Neural cell (in vitro differentiated cells): ENCODE results near the gene RTN4R. TPM values are rescaled to one million over a fixed set of nuclear protein-coding genes. Genes with fewer than 3 reads are reported as not detected.

Source experiments
- H2AFZ ChIP-seq: fragments of 200-600, 300-800 bp; sonication (generic), shearing (Covaris generic); 2 replicates; pipeline ENCODE4 v1.6.0; 2014; ENCODE audit warnings: low read depth, mild to moderate bottlenecking, antibody characterized with exemption, low read length, moderate library complexity
- H3F3A ChIP-seq: fragments of 200-600 bp; shearing (Covaris generic); 2 replicates; pipeline ENCODE4 v1.6.1; 2016; ENCODE audit warnings: mild to moderate bottlenecking, moderate library complexity, mixed read lengths, antibody characterized with exemption, low read length; ENCODE audit not compliant: insufficient read depth, poor library complexity, severe bottlenecking
- H3K27ac ChIP-seq: fragments of 200-600, 300-800 bp; sonication (generic), shearing (Covaris generic); 2 replicates; pipeline ENCODE4 v1.5.1; 2014; ENCODE audit warnings: mild to moderate bottlenecking, low read length, moderate library complexity
- H3K27me3 ChIP-seq: fragments of 300-800, 200-600 bp; sonication (generic), shearing (Covaris generic); 2 replicates; pipeline ENCODE4 v1.6.0; 2014; ENCODE audit warnings: mild to moderate bottlenecking, low read depth, low read length, moderate library complexity; ENCODE audit not compliant: insufficient read depth
- H3K36me3 ChIP-seq: fragments of 300-800, 200-600 bp; sonication (generic), shearing (Covaris generic); 2 replicates; pipeline ENCODE4 v1.5.1; 2014; ENCODE audit warnings: mild to moderate bottlenecking, antibody characterized with exemption, low read length, moderate library complexity; ENCODE audit not compliant: insufficient read depth
- H3K4me2 ChIP-seq: fragments of 300-800, 200-600 bp; sonication (generic), shearing (Covaris generic); 2 replicates; pipeline ENCODE4 v1.6.0; 2014; ENCODE audit warnings: mild to moderate bottlenecking, low read length
- H3K4me3 ChIP-seq: fragments of 300-800, 200-600 bp; sonication (generic), shearing (Covaris generic); 2 replicates; pipeline ENCODE4 v1.5.1; 2014; ENCODE audit warnings: mild to moderate bottlenecking, low read length, moderate library complexity
- H3K79me2 ChIP-seq: fragments of 200-600 bp; shearing (Covaris generic); replicated peaks from 2 replicates; pipeline ENCODE4 v1.6.0; 2014; ENCODE audit warnings: mild to moderate bottlenecking, low read length, moderate library complexity; ENCODE audit not compliant: insufficient read depth
- H3K9ac ChIP-seq: fragments of 300-800, 200-600 bp; sonication (generic), shearing (Covaris generic); 2 replicates; pipeline ENCODE4 v1.6.1; 2016; ENCODE audit warnings: mild to moderate bottlenecking, low read length, mixed read lengths
- H3K9me2 ChIP-seq: fragments of 200-600 bp; shearing (Covaris generic); 2 replicates; pipeline ENCODE4 v1.6.1; 2016; ENCODE audit warnings: mild to moderate bottlenecking, low read length, mixed read lengths; ENCODE audit not compliant: insufficient read depth
- H3K9me3 ChIP-seq: fragments of 200-600, 300-800 bp; sonication (generic), shearing (Covaris generic); 2 replicates; pipeline ENCODE4 v1.6.1; 2016; ENCODE audit warnings: mild to moderate bottlenecking, mixed run types, low read length, moderate library complexity, mixed read lengths
- H4K20me1 ChIP-seq: fragments of 200-600 bp; shearing (Covaris generic); 2 replicates; pipeline ENCODE4 v1.6.1; 2016; ENCODE audit warnings: mild to moderate bottlenecking, mixed run types; ENCODE audit not compliant: insufficient read depth
- CTCF ChIP-seq: fragments of 450-650 bp; IDR thresholded peaks from 2 replicates; pipeline ENCODE4 v1.5.1; 2014; ENCODE audit warnings: antibody characterized with exemption, mild to moderate bottlenecking, moderate library complexity; ENCODE audit not compliant: poor library complexity, severe bottlenecking
- EP300 ChIP-seq: fragments of 450-650 bp; conservative IDR thresholded peaks from 2 replicates; pipeline ENCODE4 v1.6.1; 2014; ENCODE audit warnings: antibody characterized with exemption, mild to moderate bottlenecking, moderate library complexity; ENCODE audit not compliant: poor library complexity, severe bottlenecking
- EZH2 ChIP-seq: fragments of 200-600, 300-800 bp; shearing (Covaris generic), sonication (generic); IDR thresholded peaks from 2 replicates; pipeline ENCODE4 v1.6.1; 2014; ENCODE audit warnings: antibody characterized with exemption, low read length, borderline replicate concordance, mild to moderate bottlenecking; ENCODE audit not compliant: insufficient read depth, poor library complexity, severe bottlenecking
- MXI1 ChIP-seq: fragments of 450-650 bp; conservative IDR thresholded peaks from 2 replicates; pipeline ENCODE4 v1.6.1; 2014; ENCODE audit warnings: antibody characterized with exemption, mild to moderate bottlenecking; ENCODE audit not compliant: poor library complexity, severe bottlenecking
- POLR2AphosphoS5 ChIP-seq: IDR thresholded peaks from 2 replicates; pipeline ENCODE4 v1.6.1; 2012
- RAD21 ChIP-seq: fragments of 450-650 bp; conservative IDR thresholded peaks from 2 replicates; pipeline ENCODE4 v1.6.1; 2014; ENCODE audit warnings: antibody characterized with exemption, mild to moderate bottlenecking, moderate library complexity
- REST ChIP-seq: IDR thresholded peaks from 2 replicates; pipeline ENCODE4 v1.6.1; 2012; ENCODE audit warnings: borderline replicate concordance
- SMC3 ChIP-seq: fragments of 450-650 bp; conservative IDR thresholded peaks from 2 replicates; pipeline ENCODE4 v1.6.1; 2014; ENCODE audit warnings: antibody characterized with exemption, mild to moderate bottlenecking, moderate library complexity; ENCODE audit not compliant: poor library complexity
- TAF1 ChIP-seq: IDR thresholded peaks from 2 replicates; pipeline ENCODE4 v1.6.1; 2012; ENCODE audit warnings: low read depth
- polyA plus RNA-seq: library from polyadenylated mRNA; depleted of rRNA; stranded (reverse); fragments of >200 nt; gene quantifications from 2 replicates; pipeline ENCODE4 v1.2.3, GENCODE V29; 2014

RTN4R gene
- polyA plus RNA-seq, 1 donor from 2014 or later, result 13.6 TPM

GRCh38 chr22:20262582-20263147 is 5.5 kb downstream of the RTN4R start:
- no peak overlapping the region for H3K4me3 ChIP-seq
- no peak overlapping the region for H3K27ac ChIP-seq

More at GRCh38 chr22:20262582-20263147, 5.5 kb downstream of the RTN4R start:
- no peak overlapping the region for H3K4me2 ChIP-seq
- H3F3A ChIP-seq, result no peaks in the 10 kb centered on the region
- H3K27me3 ChIP-seq, result no peaks in the 10 kb centered on the region
- TF ChIP-seq RAD21 (no peak), SMC3 (no peak), TAF1 (no peak), REST (no peak), CTCF (no peak), POLR2AphosphoS5 (no peak), EP300 (no peak), EZH2 (no peak), MXI1 (no peak)
- H4K20me1 ChIP-seq, result no peaks in the 10 kb centered on the region
- no peaks in the 10 kb centered on the region for H3K79me2 ChIP-seq
- no peak overlapping the region for H2AFZ ChIP-seq
- no peaks in the 10 kb centered on the region for H3K36me3 ChIP-seq
- H3K9me2 ChIP-seq, result no peaks in the 10 kb centered on the region
- no peaks in the 10 kb centered on the region for H3K9me3 ChIP-seq
- H3K9ac ChIP-seq, result no peak overlapping the region
